K562 (cell line): ENCODE data around the gene B3GAT3. TPM values are rescaled to one million over a fixed set of nuclear protein-coding genes. Genes with fewer than 3 reads are reported as not detected.

Source experiments
- CBX1 ChIP-seq: sonication (generic); IDR thresholded peaks from 2 replicates; pipeline ENCODE4 v1.6.1; 2016; ENCODE audit warnings: antibody characterized with exemption, low read depth, mild to moderate bottlenecking
- ESRRB ChIP-seq: fragments of 250-450 bp; sonication (Bioruptor Pico); IDR thresholded peaks from 2 replicates; pipeline ENCODE4 v1.5.0; 2020; ENCODE audit warnings: mild to moderate bottlenecking, moderate library complexity, borderline replicate concordance
- FOXM1 ChIP-seq, 2 experiments: fragments of 450-650 bp in 1 of 2; sonication (generic) in 1 of 2; formaldehyde crosslinking in 1 of 2; IDR thresholded peaks; 2 replicates each; pipeline versions ENCODE4 v1.6.1 to v1.9.0; 2017 to 2022; ENCODE audit warnings: low read depth in 2 of 2, mild to moderate bottlenecking in 2 of 2, missing genetic modification reagents in 1 of 2, moderate library complexity in 1 of 2
- ILF3 ChIP-seq: fragments of 450-650 bp; IDR thresholded peaks from 2 replicates; pipeline ENCODE4 v1.6.1; 2018; ENCODE audit warnings: antibody characterized with exemption, mild to moderate bottlenecking, moderate library complexity, borderline replicate concordance
- MAZ ChIP-seq, 2 experiments: fragments of 450-650 bp in 1 of 2; sonication (generic) in 1 of 2; formaldehyde crosslinking; IDR thresholded peaks in 1 of 2; conservative IDR thresholded peaks in 1 of 2; 2 replicates each; pipeline versions ENCODE4 v1.4.0 to v1.5.0; 2020; ENCODE audit warnings: mild to moderate bottlenecking in 1 of 2, missing genetic modification reagents in 1 of 2
- RBM17 ChIP-seq: fragments of 200-400 bp; formaldehyde crosslinking; IDR thresholded peaks from 2 replicates; pipeline ENCODE4 v1.6.1; 2017; ENCODE audit warnings: low read depth, mild to moderate bottlenecking, low read length, borderline replicate concordance
- SMARCA4 ChIP-seq: fragments of 450-650 bp; IDR thresholded peaks from 2 replicates; pipeline ENCODE4 v1.6.1; 2016
- STAT5B ChIP-seq: fragments of 250-450 bp; sonication (Bioruptor Pico); IDR thresholded peaks from 2 replicates; pipeline ENCODE4 v1.8.0; 2021; ENCODE audit warnings: mild to moderate bottlenecking, inconsistent platforms
- THRAP3 ChIP-seq: fragments of 450-650 bp; IDR thresholded peaks from 2 replicates; pipeline ENCODE4 v1.6.1; 2016; ENCODE audit warnings: mild to moderate bottlenecking, inconsistent platforms, borderline replicate concordance
- ZNF311 ChIP-seq: fragments of 250-450 bp; sonication (Bioruptor Pico); IDR thresholded peaks from 2 replicates; pipeline ENCODE4 v1.4.0; 2020; ENCODE audit warnings: mild to moderate bottlenecking, moderate library complexity
- ZNF41 ChIP-seq: fragments of 250-450 bp; sonication (Bioruptor Pico); conservative IDR thresholded peaks from 2 replicates; pipeline ENCODE4 v1.4.0; 2020; ENCODE audit warnings: mild to moderate bottlenecking
- polyA plus RNA-seq, 8 experiments: library from polyadenylated mRNA; depleted of rRNA in 4 of 8; stranded (reverse) in 5 of 8; unstranded in 3 of 8; fragments of >200 nt; fragmentation: Nextera tagmentation in 2 of 8; fragmentation: Illumina TruSeq in 1 of 8; extraction: Ambion mirVana in 2 of 8; extraction: Trizol in 1 of 8; gene quantifications; 2 replicates each; pipeline versions ENCODE4 v1.2.1 to v1.2.3, GENCODE V29; 2011 to 2014; ENCODE audit warnings: inconsistent platforms in 1 of 8, missing spikeins in 1 of 8
- total RNA-seq, 7 experiments: library from RNA; depleted of rRNA in 6 of 7; stranded (reverse); fragments of >200 nt in 6 of 7; fragmentation: Illumina TruSeq in 2 of 7; extraction: Trizol in 2 of 7; gene quantifications; 2 replicates each; pipeline versions ENCODE4 v1.2.1 to v1.2.3, GENCODE V29; 2011 to 2021; ENCODE audit warnings: low replicate concordance in 1 of 7
- TF ChIP-seq, protein P1 (sequence below), 2 experiments: fragments of 450-650 bp; IDR thresholded peaks; 2 replicates each; pipeline ENCODE4 v1.6.1; 2016
- TF ChIP-seq, protein P2 (sequence below): fragments of 200-800 bp; sonication (Bioruptor generic); IDR thresholded peaks from 2 replicates; pipeline ENCODE4 v1.6.1; 2017; ENCODE audit warnings: missing genetic modification characterization, missing compliant biosample characterization
- TF ChIP-seq, protein P3 (sequence below): sonication (generic); formaldehyde crosslinking; IDR thresholded peaks from 2 replicates; pipeline ENCODE4 v1.8.0; 2022; ENCODE audit warnings: mild to moderate bottlenecking, missing genetic modification reagents
- TF ChIP-seq, protein P4 (sequence below): fragments of 250-450 bp; sonication (Bioruptor Pico); IDR thresholded peaks from 2 replicates; pipeline ENCODE4 v1.8.0; 2021; ENCODE audit warnings: moderate library complexity, mild to moderate bottlenecking, inconsistent platforms

B3GAT3 gene
- total and polyA plus RNA-seq, 9 of the 15 experiments (the other 6 are each of a cell fraction or from before 2014, with no cell fraction given): 0.30 to 64.0 (median 21.4) TPM

DNA sequence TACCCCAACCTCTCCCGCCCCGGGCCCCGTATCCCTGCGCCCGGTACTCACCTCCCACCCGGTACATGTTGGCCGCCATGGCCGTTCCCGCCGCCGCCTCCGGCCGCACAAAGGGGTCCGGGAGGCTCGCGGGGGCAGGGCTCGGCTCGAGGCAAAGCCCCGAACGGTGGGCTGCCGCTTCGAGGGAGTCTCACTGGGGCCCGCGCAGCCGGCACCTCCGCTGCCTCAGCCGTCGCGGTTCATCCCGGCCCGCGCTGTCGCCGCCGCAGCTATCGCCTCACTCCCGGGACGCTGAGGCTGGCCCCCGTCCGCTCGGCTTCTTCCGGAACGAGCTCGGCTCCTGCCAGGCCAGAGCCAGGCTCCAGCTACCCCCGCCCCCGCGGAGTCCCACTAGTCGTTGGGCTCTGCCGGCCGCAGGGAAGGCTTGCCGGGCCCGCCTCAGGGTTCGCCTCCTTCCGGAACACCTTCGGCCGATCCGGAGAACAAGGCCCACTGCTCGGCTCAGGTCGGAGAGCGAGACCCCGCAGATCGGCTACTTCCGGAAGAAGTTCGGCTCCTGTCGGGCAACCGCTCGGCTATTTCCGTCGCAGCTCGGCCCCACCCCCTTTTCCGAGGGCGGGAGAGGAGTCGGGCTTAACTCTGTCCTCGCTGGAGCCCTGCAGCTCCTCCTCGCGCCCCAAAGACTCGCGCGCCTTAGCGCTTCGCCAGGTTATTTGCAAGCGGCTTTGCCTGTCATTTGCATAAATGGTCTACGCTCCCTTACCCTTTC is 20.2 kb downstream of the B3GAT3 start, which contains the start of gene MTA2 (continued):
- TF ChIP-seq RBM17 (no peak), FOXM1 (IDR thresholded peaks at IDR 0.05; ENCODE audit: low read depth) (peak; percentile 65; the same call in 1 of the 2 replicates), FOXM1 (CRISPR knock-in tag; IDR thresholded peaks at IDR 0.05; ENCODE audit: low read depth) (peak; percentile 28; the same call in 1 of the 2 replicates), SMARCA4 (no peak), ZNF41 (CRISPR knock-in tag) (no peak), STAT5B (CRISPR knock-in tag) (no peak), CBX1 (peak; percentile 55; the same call in 1 of the 2 replicates), THRAP3 (no peak), ESRRB (CRISPR knock-in tag) (no peak), ILF3 (no peak; the same call in 1 of the 2 replicates), ZNF311 (CRISPR knock-in tag) (no peak), MAZ (CRISPR knock-in tag; conservative IDR thresholded peaks at IDR 0.05 in 1 of 2, IDR thresholded peaks at IDR 0.05 in 1 of 2) (peak; percentile 72 to 89)
- TF ChIP-seq, protein P1, sequence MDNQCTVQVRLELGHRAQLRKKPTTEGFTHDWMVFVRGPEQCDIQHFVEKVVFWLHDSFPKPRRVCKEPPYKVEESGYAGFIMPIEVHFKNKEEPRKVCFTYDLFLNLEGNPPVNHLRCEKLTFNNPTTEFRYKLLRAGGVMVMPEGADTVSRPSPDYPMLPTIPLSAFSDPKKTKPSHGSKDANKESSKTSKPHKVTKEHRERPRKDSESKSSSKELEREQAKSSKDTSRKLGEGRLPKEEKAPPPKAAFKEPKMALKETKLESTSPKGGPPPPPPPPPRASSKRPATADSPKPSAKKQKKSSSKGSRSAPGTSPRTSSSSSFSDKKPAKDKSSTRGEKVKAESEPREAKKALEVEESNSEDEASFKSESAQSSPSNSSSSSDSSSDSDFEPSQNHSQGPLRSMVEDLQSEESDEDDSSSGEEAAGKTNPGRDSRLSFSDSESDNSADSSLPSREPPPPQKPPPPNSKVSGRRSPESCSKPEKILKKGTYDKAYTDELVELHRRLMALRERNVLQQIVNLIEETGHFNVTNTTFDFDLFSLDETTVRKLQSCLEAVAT (IDR thresholded peaks at IDR 0.05): no peak
- TF ChIP-seq, protein P2, sequence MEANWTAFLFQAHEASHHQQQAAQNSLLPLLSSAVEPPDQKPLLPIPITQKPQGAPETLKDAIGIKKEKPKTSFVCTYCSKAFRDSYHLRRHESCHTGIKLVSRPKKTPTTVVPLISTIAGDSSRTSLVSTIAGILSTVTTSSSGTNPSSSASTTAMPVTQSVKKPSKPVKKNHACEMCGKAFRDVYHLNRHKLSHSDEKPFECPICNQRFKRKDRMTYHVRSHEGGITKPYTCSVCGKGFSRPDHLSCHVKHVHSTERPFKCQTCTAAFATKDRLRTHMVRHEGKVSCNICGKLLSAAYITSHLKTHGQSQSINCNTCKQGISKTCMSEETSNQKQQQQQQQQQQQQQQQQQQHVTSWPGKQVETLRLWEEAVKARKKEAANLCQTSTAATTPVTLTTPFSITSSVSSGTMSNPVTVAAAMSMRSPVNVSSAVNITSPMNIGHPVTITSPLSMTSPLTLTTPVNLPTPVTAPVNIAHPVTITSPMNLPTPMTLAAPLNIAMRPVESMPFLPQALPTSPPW (CRISPR knock-in tag): peak; percentile 28; the same call in 1 of the 2 replicates
- TF ChIP-seq, protein P3, sequence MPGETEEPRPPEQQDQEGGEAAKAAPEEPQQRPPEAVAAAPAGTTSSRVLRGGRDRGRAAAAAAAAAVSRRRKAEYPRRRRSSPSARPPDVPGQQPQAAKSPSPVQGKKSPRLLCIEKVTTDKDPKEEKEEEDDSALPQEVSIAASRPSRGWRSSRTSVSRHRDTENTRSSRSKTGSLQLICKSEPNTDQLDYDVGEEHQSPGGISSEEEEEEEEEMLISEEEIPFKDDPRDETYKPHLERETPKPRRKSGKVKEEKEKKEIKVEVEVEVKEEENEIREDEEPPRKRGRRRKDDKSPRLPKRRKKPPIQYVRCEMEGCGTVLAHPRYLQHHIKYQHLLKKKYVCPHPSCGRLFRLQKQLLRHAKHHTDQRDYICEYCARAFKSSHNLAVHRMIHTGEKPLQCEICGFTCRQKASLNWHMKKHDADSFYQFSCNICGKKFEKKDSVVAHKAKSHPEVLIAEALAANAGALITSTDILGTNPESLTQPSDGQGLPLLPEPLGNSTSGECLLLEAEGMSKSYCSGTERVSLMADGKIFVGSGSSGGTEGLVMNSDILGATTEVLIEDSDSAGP (CRISPR knock-in tag): no peak
- TF ChIP-seq, protein P4, sequence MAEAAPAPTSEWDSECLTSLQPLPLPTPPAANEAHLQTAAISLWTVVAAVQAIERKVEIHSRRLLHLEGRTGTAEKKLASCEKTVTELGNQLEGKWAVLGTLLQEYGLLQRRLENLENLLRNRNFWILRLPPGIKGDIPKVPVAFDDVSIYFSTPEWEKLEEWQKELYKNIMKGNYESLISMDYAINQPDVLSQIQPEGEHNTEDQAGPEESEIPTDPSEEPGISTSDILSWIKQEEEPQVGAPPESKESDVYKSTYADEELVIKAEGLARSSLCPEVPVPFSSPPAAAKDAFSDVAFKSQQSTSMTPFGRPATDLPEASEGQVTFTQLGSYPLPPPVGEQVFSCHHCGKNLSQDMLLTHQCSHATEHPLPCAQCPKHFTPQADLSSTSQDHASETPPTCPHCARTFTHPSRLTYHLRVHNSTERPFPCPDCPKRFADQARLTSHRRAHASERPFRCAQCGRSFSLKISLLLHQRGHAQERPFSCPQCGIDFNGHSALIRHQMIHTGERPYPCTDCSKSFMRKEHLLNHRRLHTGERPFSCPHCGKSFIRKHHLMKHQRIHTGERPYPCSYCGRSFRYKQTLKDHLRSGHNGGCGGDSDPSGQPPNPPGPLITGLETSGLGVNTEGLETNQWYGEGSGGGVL: no peak
